Measurements from ENCODE around the gene ABCC11. TPM values are rescaled to one million over a fixed set of nuclear protein-coding genes. Genes with fewer than 3 reads are reported as not detected.

Gene ABCC11
- total and polyA plus RNA-seq, 2 of the 4 experiments (the other 2 are of a cell fraction): 0.09 to 0.18 TPM

- Histone ChIP-seq H3K27me3 (ENCODE audit: control insufficient read depth, insufficient read depth, low read length) (no peaks in the 10 kb centered on the region), H3K9ac (ENCODE audit: low read depth, low read length) (no peak overlapping the region), H4K91ac (ENCODE audit: insufficient read depth, low read depth, low read length) (no peak overlapping the region), H3K4ac (ENCODE audit: low read depth, low read length) (no peak overlapping the region), H2AK9ac (replicated peaks; ENCODE audit: low read depth, low read length, poor library complexity) (no peak overlapping the region), H2BK20ac (ENCODE audit: low read depth, low read length) (no peak overlapping the region), H2BK5ac (ENCODE audit: low read depth, low read length, poor library complexity, severe bottlenecking) (no peak overlapping the region), H3K9me1 (ENCODE audit: insufficient read depth, low read length) (peaks cover 22% of the 10 kb centered on the region), H3K14ac (replicated peaks; ENCODE audit: low read depth, low read length) (no peak overlapping the region), H3K56ac (ENCODE audit: extremely low read depth, insufficient read depth, low read length) (no peak overlapping the region), H3K79me1 (ENCODE audit: low read depth in 1 of 2, low read length in 2 of 2) (no peaks in the 10 kb centered on the region), H4K20me1 (ENCODE audit: insufficient read depth, low read length) (no peaks in the 10 kb centered on the region), H2BK15ac (ENCODE audit: low read depth, low read length) (0 out of 3 replicates have a peak overlapping the region, but pooled peaks have one; percentile 92), H2AK5ac (ENCODE audit: low read depth, low read length) (no peak overlapping the region), H2BK120ac (ENCODE audit: low read depth, low read length) (peak overlapping the region; percentile 49; the same call in 1 of the 2 replicates), H3K18ac (ENCODE audit: low read depth, low read length) (no peak overlapping the region), H3K23ac (ENCODE audit: low read depth, low read length) (no peak overlapping the region), H4K8ac (ENCODE audit: low read depth in 2 of 2, low read length in 2 of 2) (no peak overlapping the region), H2AFZ (replicated peaks; ENCODE audit: low read length, poor library complexity) (no peak overlapping the region), H3K4me2 (ENCODE audit: low read depth, low read length) (no peak overlapping the region), H3K4me3 (ENCODE audit: insufficient read depth, low read depth, low read length) (no peak overlapping the region), H4K5ac (ENCODE audit: low read depth, low read length) (no peak overlapping the region), H3K4me1 (ENCODE audit: control insufficient read depth, insufficient read depth, low read length) (peaks cover 16% of the 10 kb centered on the region), H3K27ac (ENCODE audit: insufficient read depth, low read length) (no peak overlapping the region), H3K36me3 (ENCODE audit: control insufficient read depth, insufficient read depth, low read length) (no peaks in the 10 kb centered on the region), H3K9me3 (ENCODE audit: control insufficient read depth, insufficient read depth, low read length) (no peaks in the 10 kb centered on the region)
- ChIA-PET POLR2A (ENCODE audit: unreplicated experiment) (no interaction called here), CTCF (no interaction called here)
- DNase-seq (no peak), ATAC-seq (ENCODE audit: low read depth) (no peak)
- intact Hi-C loops (cut with micrococcal nuclease): loop anchor here (10.0 kb wide), 1 partner anchor 395 kb away; no protein-coding TSS in a partner anchor
- dilution Hi-C loops (cut with HindIII; ENCODE audit: low sequenced_read_pairs, unreplicated experiment): no loop called here
- no peak for TF ChIP-seq SMC3 (IDR thresholded peaks at IDR 0.05; ENCODE audit: low read depth, low read length)
- no peak for TF ChIP-seq MXI1 (IDR thresholded peaks at IDR 0.05; ENCODE audit: borderline replicate concordance, low read depth, low read length)
- no peak for TF ChIP-seq BHLHE40 (IDR thresholded peaks at IDR 0.05; ENCODE audit: low read depth, low read length)
- no peak for TF ChIP-seq RFX5 (IDR thresholded peaks at IDR 0.05; ENCODE audit: low read depth, low read length)
- no peak for TF ChIP-seq NFE2L2 (IDR thresholded peaks at IDR 0.05; ENCODE audit: low read depth, low read length)
- no peak for TF ChIP-seq POLR2A (IDR thresholded peaks at IDR 0.05; ENCODE audit: low read depth, low read length)
- TF ChIP-seq MAFK (IDR thresholded peaks at IDR 0.05; ENCODE audit: low read depth, low read length): no peak
- TF ChIP-seq MAZ (IDR thresholded peaks at IDR 0.05; ENCODE audit: borderline replicate concordance, low read depth, low read length): no peak
- TF ChIP-seq, protein P1, sequence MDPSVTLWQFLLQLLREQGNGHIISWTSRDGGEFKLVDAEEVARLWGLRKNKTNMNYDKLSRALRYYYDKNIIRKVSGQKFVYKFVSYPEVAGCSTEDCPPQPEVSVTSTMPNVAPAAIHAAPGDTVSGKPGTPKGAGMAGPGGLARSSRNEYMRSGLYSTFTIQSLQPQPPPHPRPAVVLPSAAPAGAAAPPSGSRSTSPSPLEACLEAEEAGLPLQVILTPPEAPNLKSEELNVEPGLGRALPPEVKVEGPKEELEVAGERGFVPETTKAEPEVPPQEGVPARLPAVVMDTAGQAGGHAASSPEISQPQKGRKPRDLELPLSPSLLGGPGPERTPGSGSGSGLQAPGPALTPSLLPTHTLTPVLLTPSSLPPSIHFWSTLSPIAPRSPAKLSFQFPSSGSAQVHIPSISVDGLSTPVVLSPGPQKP (IDR thresholded peaks at IDR 0.05; ENCODE audit: borderline replicate concordance, low read depth, low read length): no peak
- in situ Hi-C loops (cut with MboI; ENCODE audit: low sequenced_read_pairs): no loop called here
- no TSS peak for BruUV-seq (replicated peaks)
- no CpG with 5 or more reads among the region's 3 CpGs for WGBS, 2 experiments (ENCODE audit: extremely low coverage in 2 of 2, insufficient read length in 1 of 2)
Measured at GRCh38 chr16:48129926-48130325, 117.4 kb downstream of the ABCC11 start.

Measured in IMR-90 (cell line).